HG03354 (cell line): ENCODE measurements around the gene MZB1.
"Not testable (repeated sequence)": the region's sequence is repeated elsewhere in the genome, so short reads cannot be mapped to it uniquely, and the experiment has no call there.

ENCODE experiments used
- ATAC-seq: cut with Tn5 transposase; IDR thresholded peaks from one replicate; pipeline ENCODE4 v1.9.1; 2021; ENCODE audit warnings: mild to moderate bottlenecking; ENCODE audit not compliant: unreplicated experiment, poor library complexity, severe bottlenecking

MZB1 gene

DNA sequence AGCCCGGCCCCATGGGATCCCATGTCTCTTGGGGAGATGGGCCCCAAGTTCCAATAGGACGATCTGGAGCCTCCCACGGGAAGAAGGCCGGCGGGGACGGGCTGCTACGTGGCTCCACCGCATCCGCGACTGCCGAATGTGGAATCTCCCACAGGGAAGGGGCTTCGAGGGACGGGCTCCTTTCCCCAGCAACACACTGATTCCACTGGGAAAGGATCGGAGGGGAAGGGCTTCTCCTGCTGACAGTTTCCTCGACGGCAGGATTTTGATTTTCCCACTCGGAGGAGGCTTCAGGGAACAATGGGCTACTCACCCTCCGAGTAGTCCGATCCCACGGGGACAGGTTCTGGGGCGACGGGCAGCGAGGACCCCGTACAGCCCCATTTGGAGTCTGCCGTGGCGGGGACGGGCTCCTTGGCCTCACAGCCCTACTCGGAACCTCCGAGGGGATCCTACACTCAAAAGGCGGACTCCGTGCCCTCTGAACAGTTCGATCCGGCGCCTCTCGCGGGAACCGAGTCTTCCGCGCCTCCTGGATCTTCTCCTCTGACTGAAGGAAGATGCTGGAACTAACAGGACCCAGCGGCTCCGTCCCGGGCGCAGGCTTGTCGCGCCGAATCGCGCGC lies 3.9 kb upstream of the MZB1 start:
- no peak for ATAC-seq

GRCh38 chr5:139392678-139393496 lies 3.2 kb upstream of the MZB1 start:
- peak; percentile 50 for ATAC-seq

- no peak for ATAC-seq
Observed at GRCh38 chr5:139392324-139392677, 2.6 kb upstream of the MZB1 start.

DNA sequence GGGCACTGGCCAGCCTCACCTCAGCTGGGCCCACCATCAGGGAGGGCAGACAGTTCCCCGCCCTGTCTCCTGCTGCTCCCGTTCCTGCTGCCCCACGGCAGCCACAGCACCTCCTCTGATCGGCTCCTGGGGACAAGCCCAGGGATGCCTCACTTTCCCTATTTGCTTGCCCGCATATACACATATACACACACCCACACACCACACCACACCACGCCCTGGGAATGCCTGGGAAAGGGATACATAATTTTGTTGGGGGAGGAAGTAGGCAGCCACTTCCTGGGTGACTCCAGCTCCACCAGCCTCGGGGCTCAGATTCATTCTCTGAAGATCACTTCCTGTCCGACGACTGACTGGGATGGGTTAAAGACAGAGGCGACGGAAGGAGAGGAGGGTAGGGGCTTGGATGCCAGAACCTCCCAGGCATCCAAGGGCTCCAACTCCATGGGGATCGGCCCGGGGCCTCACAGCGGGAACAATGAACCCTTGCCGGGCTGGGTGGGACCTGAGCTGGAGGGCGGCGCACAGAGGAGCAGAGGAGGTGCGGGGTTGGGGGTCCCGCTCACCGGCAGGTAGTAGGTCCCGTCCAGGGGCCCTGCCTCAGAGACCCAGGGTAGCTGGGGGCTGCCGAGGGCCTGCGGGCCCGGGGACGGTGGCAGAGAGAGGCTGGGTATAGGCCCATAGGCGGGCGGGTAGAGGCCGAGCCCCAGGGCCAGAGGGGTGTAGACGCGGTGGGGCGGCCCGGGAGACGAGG lies 2.0 kb upstream of the MZB1 start:
- no peak for ATAC-seq

- ATAC-seq: no peak
Observed at GRCh38 chr5:139390639-139391569, 1.2 kb upstream of the MZB1 start.

DNA sequence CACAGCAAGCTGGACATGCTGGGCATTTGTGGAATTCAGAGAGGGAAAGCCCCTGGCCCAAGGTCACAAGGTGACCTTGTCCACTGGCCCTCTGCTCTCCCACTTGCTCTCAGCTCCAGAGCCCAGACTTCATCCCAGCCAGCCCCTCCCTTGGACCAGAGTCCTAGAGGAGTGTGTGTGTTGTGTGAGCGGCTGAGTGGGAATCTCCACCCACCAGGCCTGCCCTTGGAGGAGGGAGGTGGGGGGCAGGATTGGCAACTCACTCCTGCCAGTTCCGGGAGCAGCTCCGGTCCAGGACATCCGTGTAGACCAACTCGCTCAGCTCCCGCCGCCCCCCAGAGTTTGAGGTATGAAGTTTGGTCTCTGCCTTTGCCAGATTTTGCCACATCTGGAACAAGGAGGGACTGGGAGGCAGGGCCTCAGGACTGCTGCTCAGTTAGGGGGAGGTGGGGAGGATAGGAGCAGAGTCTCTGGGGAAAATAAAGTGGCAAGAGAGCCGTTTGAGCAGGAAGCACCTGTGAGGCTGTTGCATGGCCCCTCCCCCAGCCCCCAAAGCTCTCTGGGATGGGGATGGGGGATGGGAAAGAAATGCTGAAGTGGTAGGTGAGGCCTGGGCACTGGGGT lies 1.4 kb downstream of the MZB1 start:
- ATAC-seq: no peak

GRCh38 chr5:139387611-139388197 lies 2.0 kb downstream of the MZB1 start:
- ATAC-seq: no peak

GRCh38 chr5:139386956-139387355 lies 2.8 kb downstream of the MZB1 start:
- not testable (repeated sequence) for ATAC-seq

DNA sequence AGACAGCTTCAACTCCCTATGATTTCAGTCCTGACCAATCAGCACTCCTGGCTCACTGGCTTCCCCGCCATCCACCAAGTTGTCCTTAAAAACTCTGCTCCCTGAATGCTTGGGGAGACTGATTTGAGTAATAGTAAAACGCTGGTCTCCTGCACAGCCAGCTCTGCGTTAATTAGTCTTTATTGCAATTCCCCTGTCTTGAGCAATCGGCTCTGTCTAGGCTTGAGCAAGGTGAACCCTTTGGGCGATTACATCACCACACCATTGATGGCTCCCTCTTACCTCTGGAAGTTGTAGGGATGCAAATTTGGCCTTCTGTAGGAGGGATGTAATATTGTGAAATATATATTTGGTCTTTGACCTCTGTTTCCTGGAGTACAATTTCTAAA lies 3.7 kb downstream of the MZB1 start:
- no peak for ATAC-seq

- ATAC-seq: no peak
Observed at GRCh38 chr5:139385061-139386049, 4.4 kb downstream of the MZB1 start.

GRCh38 chr5:139384591-139385051 lies 5.1 kb downstream of the MZB1 start:
- no peak for ATAC-seq

DNA sequence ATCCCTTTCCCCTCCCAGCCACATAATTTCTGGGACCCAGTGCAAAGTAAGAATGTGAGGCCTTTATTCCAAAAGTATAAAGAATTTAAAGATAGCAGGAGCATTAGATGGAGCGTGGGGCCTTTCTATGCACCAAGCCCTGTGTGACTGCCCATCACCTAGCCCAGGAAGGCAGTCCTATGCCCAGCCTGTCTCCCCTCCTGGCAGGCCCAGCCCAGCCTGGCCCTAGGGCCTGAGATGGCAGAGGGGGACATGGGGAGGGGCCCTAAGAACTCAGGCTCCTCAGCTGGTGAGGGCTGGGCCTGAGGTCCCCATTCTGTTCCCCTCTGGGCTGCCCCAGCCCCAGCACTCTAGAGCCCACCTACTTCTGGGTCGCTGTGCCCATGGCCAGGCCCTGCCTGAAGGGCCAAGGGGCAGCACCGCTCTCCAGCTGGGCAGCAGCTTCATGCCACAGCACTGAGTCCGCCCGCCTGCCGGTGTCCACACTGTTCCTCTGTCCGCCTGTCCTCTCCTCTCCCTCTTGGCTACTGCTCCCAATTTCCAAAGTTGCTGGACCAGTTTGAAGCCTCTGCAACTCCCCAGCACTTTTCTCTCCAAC lies 5.6 kb downstream of the MZB1 start:
- ATAC-seq: no peak

DNA sequence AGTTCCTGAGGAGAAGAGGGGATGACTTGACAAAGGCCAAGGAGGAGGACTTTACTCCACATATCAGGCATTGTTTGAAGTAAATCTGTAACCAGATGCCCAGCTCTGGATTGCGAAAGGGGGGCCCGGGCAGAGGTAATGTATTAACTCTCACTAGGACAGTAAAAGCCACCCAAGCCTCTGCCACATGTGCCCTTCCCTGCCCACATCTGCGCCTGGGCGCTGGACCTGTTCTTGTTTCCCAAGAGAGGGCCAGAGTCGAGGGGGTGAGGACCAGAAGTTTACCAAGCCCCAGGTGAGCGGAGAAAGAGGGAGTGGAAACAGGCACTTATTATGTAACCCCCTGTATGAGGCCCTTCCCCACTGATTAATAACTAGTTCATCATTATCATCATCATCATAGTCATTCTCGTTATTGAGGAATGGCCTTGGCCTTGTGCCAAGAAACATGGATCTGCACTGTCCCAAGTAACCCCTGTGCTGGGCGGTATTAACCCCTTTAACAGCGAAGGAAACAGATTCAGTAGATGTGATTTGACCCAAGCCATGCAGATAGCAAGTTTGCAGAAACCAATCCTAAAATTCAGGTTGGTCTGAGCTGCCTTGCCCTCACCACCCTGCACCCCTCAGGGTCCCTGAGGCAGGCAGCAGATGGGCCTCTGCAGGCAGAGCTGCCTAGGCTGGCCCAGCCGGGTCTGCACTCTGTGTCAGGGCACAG lies 6.3 kb downstream of the MZB1 start, which contains the start of gene SLC23A1:
TSS of gene SLC23A1 (minus strand) at position 23 of the 718 bp plus-strand sequence. CDS start 44 bp downstream, outside the sequence.
- no peak for ATAC-seq

DNA sequence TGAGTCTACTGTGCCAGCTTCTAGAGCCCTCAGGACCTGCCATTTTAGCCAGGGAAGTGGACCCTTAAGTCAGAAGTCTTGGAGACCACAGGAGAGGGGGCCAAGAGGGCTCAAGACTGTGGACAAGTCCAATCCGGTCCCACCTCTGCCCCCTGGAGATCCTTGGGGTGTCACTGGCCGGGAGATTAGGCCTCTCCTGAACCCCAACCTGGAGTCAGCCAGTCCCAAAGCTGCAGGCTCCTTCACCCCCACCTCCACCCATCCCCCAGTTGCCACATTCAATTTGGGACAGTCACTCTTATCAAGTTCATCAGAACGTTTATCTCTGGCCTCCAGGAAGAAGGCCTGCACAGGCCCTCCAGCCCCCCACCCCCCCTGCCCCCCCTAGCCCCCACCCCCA lies 6.9 kb downstream of the MZB1 start:
- no peak for ATAC-seq

DNA sequence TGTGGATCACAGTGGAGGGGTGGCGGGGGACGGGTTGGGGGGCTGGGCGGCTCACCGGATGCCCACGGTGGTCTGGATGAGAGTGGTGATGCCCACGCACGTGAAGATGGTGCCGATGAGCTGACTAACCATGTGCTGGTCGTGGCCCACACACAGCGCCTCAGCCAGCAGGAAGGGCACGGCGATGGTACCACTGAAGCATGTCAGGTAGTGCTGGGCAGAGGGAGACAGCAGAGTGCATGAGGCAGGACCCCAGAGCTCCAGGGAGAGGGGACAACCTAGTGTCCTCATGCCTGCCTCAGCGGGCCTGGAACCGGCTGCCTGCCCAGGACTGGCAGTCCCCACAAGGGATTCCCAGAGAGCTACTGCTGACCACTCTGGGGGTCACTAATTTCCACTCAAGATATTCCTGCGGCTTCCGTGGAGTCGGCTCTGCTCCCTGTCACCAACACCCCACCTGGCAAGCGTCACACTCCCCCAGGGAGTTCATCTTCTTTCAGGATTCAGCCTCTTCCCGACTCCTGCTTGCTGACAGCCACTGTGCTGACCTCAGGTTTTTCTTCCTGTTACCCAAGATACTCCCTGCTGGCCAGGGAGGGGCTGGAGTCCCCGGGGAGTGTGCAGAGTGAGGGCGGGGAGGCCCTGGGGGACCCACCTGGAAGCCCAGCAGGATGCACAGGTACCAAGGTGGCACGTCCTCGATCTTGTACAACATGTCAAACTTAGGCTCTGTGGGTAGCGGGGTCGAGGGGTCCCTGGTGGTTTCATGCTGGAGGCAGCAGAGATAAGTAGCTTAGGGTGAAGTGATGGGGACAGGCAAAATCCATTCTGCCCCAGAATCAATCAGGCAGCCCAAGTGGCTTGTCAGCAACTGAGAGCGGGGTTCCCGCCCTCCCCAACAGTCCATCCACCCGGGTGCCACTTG lies 7.6 kb downstream of the MZB1 start:
- no peak for ATAC-seq
